BLaER1 treated with 17β-estradiol and CSF1 and Interleukin-3, amounts not matched to agents 10 nM and 100 nM (cell line): ENCODE data around the gene SNX1.
"Not testable (repeated sequence)": the region's sequence is repeated elsewhere in the genome, so short reads cannot be mapped to it uniquely, and the experiment has no call there.

Experiments
- H3K27ac ChIP-seq, 11 experiments: shearing (Covaris generic); formaldehyde crosslinking; 2 replicates each; pipeline ENCODE4 v1.8.1; 2022
- H3K27me3 ChIP-seq, 11 experiments: shearing (Covaris generic); formaldehyde crosslinking; 2 replicates each; pipeline ENCODE4 v1.8.1; 2022
- H3K36me3 ChIP-seq, 11 experiments: shearing (Covaris generic); formaldehyde crosslinking; 2 replicates each; pipeline ENCODE4 v1.8.1; 2022
- H3K4me1 ChIP-seq, 10 experiments: shearing (Covaris generic); formaldehyde crosslinking; 2 replicates each; pipeline ENCODE4 v1.8.1; 2022
- H3K4me2 ChIP-seq, 11 experiments: shearing (Covaris generic); formaldehyde crosslinking; 2 replicates each; pipeline ENCODE4 v1.8.1; 2022
- H3K4me3 ChIP-seq, 10 experiments: shearing (Covaris generic); formaldehyde crosslinking; 2 replicates each; pipeline ENCODE4 v1.8.1; 2022
- H3K9ac ChIP-seq, 11 experiments: shearing (Covaris generic); formaldehyde crosslinking; 2 replicates each; pipeline ENCODE4 v1.8.1; 2022
- H3K9me3 ChIP-seq, 11 experiments: shearing (Covaris generic); formaldehyde crosslinking; replicated peaks in 1 of 11; 2 replicates each; pipeline ENCODE4 v1.8.1; 2022
- H4K20me1 ChIP-seq, 11 experiments: shearing (Covaris generic); formaldehyde crosslinking; 2 replicates each; pipeline ENCODE4 v1.8.1; 2022
- Cebpa-rat ChIP-seq, 11 experiments: shearing (Covaris generic); IDR thresholded peaks; 2 replicates each; pipeline ENCODE4 v1.8.1; 2022

SNX1 gene

GRCh38 chr15:64102497-64102896 lies 6.7 kb downstream of the SNX1 start:
- peak overlapping the region in 3 of 11 experiments; percentile 21 to 94 (median 90); a peak in 4 of 22 replicates for H3K4me2 ChIP-seq
- H4K20me1 ChIP-seq, result peaks cover 18 to 100% (median 93%) of the 10 kb centered on the region in 11 experiments; a peak in 19 of 22 replicates
- peaks cover 33 to 100% (median 56%) of the 10 kb centered on the region in 10 experiments for H3K4me1 ChIP-seq
- no peak for TF ChIP-seq Cebpa-rat (IDR thresholded peaks at IDR 0.05)
- no peak overlapping the region; a peak in 2 of 22 replicates for H3K27ac ChIP-seq
- no peak overlapping the region for H3K4me3 ChIP-seq
- no peak overlapping the region for H3K9ac ChIP-seq
- peaks cover 13 to 51% (median 29%) of the 10 kb centered on the region in 11 experiments; a peak in 20 of 22 replicates for H3K36me3 ChIP-seq
- peaks cover 0 to 12% (median 8%) of the 10 kb centered on the region in 11 experiments; a peak in 16 of 22 replicates for H3K9me3 ChIP-seq
- H3K27me3 ChIP-seq, result no peaks in the 10 kb centered on the region

DNA sequence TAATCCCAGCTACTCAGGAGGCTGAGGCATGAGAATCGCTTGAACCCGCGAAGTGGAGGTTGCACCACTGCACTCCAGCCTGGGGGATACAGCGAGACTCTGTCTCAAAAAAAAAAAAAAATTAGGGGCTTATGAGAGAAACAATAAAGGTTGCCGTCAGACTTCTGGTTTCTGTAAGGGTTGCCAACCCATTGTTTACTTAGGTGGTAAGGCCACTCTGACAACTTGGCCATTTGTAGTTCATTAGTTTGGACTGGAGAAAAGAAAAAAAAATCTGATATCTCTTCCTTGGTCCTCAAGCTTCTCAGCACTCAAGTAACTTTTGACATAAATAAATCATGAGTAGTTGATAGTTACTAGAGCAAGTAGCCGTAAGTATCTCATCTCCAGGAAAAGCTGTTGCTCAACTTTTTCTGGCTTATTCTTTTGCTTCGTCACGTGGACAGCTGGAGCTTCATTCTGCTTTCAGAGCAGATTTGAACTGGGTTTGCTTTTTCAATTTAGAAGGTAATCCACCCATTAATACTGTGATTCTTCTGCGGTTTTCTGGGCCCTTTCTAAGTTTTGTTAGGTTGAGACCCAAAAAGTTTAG lies 9.4 kb downstream of the SNX1 start:
- Histone ChIP-seq H3K4me3 (peak overlapping the region in 1 of 10 experiments; percentile 12; a peak in 2 of 20 replicates), H3K36me3 (peaks cover 13 to 38% (median 23%) of the 10 kb centered on the region in 11 experiments; a peak in 19 of 22 replicates), H3K9me3 (peaks cover 0 to 12% (median 8%) of the 10 kb centered on the region in 11 experiments; a peak in 16 of 22 replicates), H4K20me1 (peaks cover 34 to 100% (median 88%) of the 10 kb centered on the region in 11 experiments; a peak in 21 of 22 replicates), H3K4me1 (peaks cover 21 to 99% (median 48%) of the 10 kb centered on the region in 10 experiments), H3K27me3 (no peaks in the 10 kb centered on the region), H3K27ac (peak overlapping the region in 10 of 11 experiments; percentile 1 to 81 (median 52); a peak in 14 of 22 replicates), H3K9ac (peak overlapping the region in 5 of 11 experiments; percentile 27 to 74 (median 65); a peak in 11 of 22 replicates), H3K4me2 (peak overlapping the region in 10 of 11 experiments; percentile 8 to 94 (median 46); a peak in 18 of 22 replicates)
- peak in 2 of 11 experiments; percentile 16 to 38; a peak in 1 of 22 replicates for TF ChIP-seq Cebpa-rat (IDR thresholded peaks at IDR 0.05)

- peak overlapping the region in 5 of 11 experiments; percentile 4 to 94 (median 85); a peak in 7 of 22 replicates for H3K4me2 ChIP-seq
- H3K36me3 ChIP-seq, result peaks cover 12 to 36% (median 20%) of the 10 kb centered on the region in 11 experiments; a peak in 20 of 22 replicates
- H3K27me3 ChIP-seq, result no peaks in the 10 kb centered on the region
- H3K27ac ChIP-seq, result peak overlapping the region in 4 of 11 experiments; percentile 1 to 76 (median 13); a peak in 4 of 22 replicates
- no peak overlapping the region for H3K4me3 ChIP-seq
- no peak for TF ChIP-seq Cebpa-rat (IDR thresholded peaks at IDR 0.05)
- H3K9me3 ChIP-seq, result peaks cover 0 to 9% (median 7%) of the 10 kb centered on the region in 11 experiments; a peak in 16 of 22 replicates
- peak overlapping the region in 1 of 11 experiments; percentile 20; a peak in 1 of 22 replicates for H3K9ac ChIP-seq
- H4K20me1 ChIP-seq, result peaks cover 47 to 100% (median 90%) of the 10 kb centered on the region in 11 experiments; a peak in 21 of 22 replicates
- H3K4me1 ChIP-seq, result peaks cover 36 to 99% (median 58%) of the 10 kb centered on the region in 10 experiments
These were observed 11.6 kb downstream of the SNX1 start for GRCh38 chr15:64107337-64107736.

DNA sequence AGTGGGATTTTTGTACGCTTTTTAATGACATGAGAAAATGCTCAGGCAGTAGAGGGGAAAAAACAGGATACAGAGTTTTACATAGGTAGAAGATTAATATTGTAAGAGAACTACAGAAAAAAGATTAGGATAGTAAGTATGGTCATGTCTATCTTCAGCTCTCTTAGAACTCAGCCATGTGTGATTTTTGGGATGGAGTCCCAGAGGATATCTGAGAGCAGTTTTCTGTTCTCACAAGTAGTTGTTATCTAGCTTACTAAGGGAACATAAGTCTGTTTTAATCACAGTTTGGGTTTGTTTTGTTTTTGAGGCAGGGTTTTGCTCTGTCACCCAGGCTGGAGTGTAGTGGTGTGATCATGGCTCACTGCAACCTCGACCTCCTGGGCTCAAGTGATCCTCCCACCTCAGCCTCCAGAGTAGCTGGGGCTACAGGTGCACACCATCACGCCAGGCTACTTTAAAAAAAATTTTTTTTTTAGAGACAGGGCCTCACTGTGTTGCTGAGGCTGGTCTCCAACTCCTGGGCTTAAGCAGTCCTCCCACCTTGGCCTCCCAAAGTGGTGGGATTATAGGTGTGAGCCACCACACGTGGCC lies 14.4 kb downstream of the SNX1 start:
- H3K36me3 ChIP-seq, result peaks cover 33 to 56% (median 39%) of the 10 kb centered on the region in 11 experiments
- H3K4me1 ChIP-seq, result peaks cover 29 to 97% (median 56%) of the 10 kb centered on the region in 10 experiments
- H3K9me3 ChIP-seq, H3K4me3 ChIP-seq, H3K27me3 ChIP-seq: not testable (repeated sequence)
- H4K20me1 ChIP-seq, result peaks cover 47 to 98% (median 81%) of the 10 kb centered on the region in 11 experiments; a peak in 21 of 22 replicates
- peak overlapping the region; percentile 36 to 82 (median 60) for H3K4me2 ChIP-seq
- peak overlapping the region in 2 of 11 experiments; percentile 5 to 44; a peak in 2 of 22 replicates for H3K9ac ChIP-seq
- H3K27ac ChIP-seq, result peak overlapping the region in 6 of 11 experiments; percentile 28 to 46 (median 36); a peak in 9 of 22 replicates

- Histone ChIP-seq H3K9ac (peak overlapping the region in 2 of 11 experiments; percentile 4 to 48; a peak in 1 of 22 replicates), H3K9me3 (no peaks in the 10 kb centered on the region), H4K20me1 (peaks cover 43 to 99% (median 73%) of the 10 kb centered on the region in 11 experiments; a peak in 21 of 22 replicates), H3K4me2 (peak overlapping the region; percentile 36 to 82 (median 60)), H3K4me3 (no peak overlapping the region; a peak in 1 of 20 replicates), H3K36me3 (peaks cover 42 to 62% (median 48%) of the 10 kb centered on the region in 11 experiments), H3K27me3 (no peaks in the 10 kb centered on the region), H3K4me1 (peaks cover 23 to 93% (median 50%) of the 10 kb centered on the region in 10 experiments), H3K27ac (peak overlapping the region in 6 of 11 experiments; percentile 17 to 59 (median 31); a peak in 11 of 22 replicates)
- no peak for TF ChIP-seq Cebpa-rat (IDR thresholded peaks at IDR 0.05)
These were observed 15.3 kb downstream of the SNX1 start for GRCh38 chr15:64110950-64111678.

- peaks cover 23 to 87% (median 48%) of the 10 kb centered on the region in 10 experiments for H3K4me1 ChIP-seq
- no peaks in the 10 kb centered on the region for H3K27me3 ChIP-seq
- H4K20me1 ChIP-seq, result peaks cover 38 to 99% (median 70%) of the 10 kb centered on the region in 11 experiments; a peak in 21 of 22 replicates
- no peak for TF ChIP-seq Cebpa-rat (IDR thresholded peaks at IDR 0.05)
- H3K4me2 ChIP-seq, result peak overlapping the region in 9 of 11 experiments; percentile 36 to 82 (median 60); a peak in 15 of 22 replicates
- peak overlapping the region in 2 of 11 experiments; percentile 4 to 48; a peak in 1 of 22 replicates for H3K9ac ChIP-seq
- H3K4me3 ChIP-seq, result no peak overlapping the region
- H3K9me3 ChIP-seq, result no peaks in the 10 kb centered on the region
- peak overlapping the region in 7 of 11 experiments; percentile 17 to 59 (median 28); a peak in 10 of 22 replicates for H3K27ac ChIP-seq
- peaks cover 47 to 66% (median 52%) of the 10 kb centered on the region in 11 experiments for H3K36me3 ChIP-seq
These were observed 15.9 kb downstream of the SNX1 start for GRCh38 chr15:64111679-64112050.

GRCh38 chr15:64112073-64112772 lies 16.4 kb downstream of the SNX1 start:
- no peak for TF ChIP-seq Cebpa-rat (IDR thresholded peaks at IDR 0.05)
- Histone ChIP-seq H3K4me3 (no peak overlapping the region), H3K9me3 (no peaks in the 10 kb centered on the region), H3K27ac (peak overlapping the region in 10 of 11 experiments; percentile 6 to 59 (median 24); a peak in 13 of 22 replicates), H3K9ac (peak overlapping the region in 1 of 11 experiments; percentile 48; a peak in 1 of 22 replicates), H4K20me1 (peaks cover 35 to 99% (median 70%) of the 10 kb centered on the region in 11 experiments; a peak in 21 of 22 replicates), H3K4me2 (peak overlapping the region in 6 of 11 experiments; percentile 2 to 82 (median 58); a peak in 10 of 22 replicates), H3K36me3 (peaks cover 52 to 66% (median 58%) of the 10 kb centered on the region in 11 experiments), H3K4me1 (peaks cover 23 to 82% (median 46%) of the 10 kb centered on the region in 10 experiments), H3K27me3 (no peaks in the 10 kb centered on the region)
